Adipocyte (in vitro differentiated cells): ENCODE results near the gene DAAM1.
A peak's percentile ranks its signal among the peaks of the same experiment; 100 is the strongest.

ENCODE experiments used
- DNase-seq: peaks from one replicate; pipeline ENCODE4 v3.0.0-alpha.2; 2015; ENCODE audit warnings: low read depth
- H3K27me3 ChIP-seq: replicated peaks from 2 replicates; pipeline ENCODE4 v1.7.0; 2013; ENCODE audit warnings: mild to moderate bottlenecking, low read length, moderate library complexity; ENCODE audit not compliant: control insufficient read depth, insufficient read depth
- H3K36me3 ChIP-seq: 2 replicates; pipeline ENCODE4 v1.7.0; 2013; ENCODE audit warnings: low read length, mild to moderate bottlenecking, moderate library complexity; ENCODE audit not compliant: control insufficient read depth, insufficient read depth, severe bottlenecking
- H3K4me1 ChIP-seq: 2 replicates; pipeline ENCODE4 v1.7.0; 2013; ENCODE audit warnings: mild to moderate bottlenecking, low read length, moderate library complexity; ENCODE audit not compliant: control insufficient read depth, insufficient read depth
- H3K4me3 ChIP-seq: 2 replicates; pipeline ENCODE4 v1.7.0; 2013; ENCODE audit warnings: mild to moderate bottlenecking, low read length, moderate library complexity
- H3K9ac ChIP-seq: 2 replicates; pipeline ENCODE4 v1.7.0; 2013; ENCODE audit warnings: mild to moderate bottlenecking, low read length, moderate library complexity
- H3K9me3 ChIP-seq: 2 replicates; pipeline ENCODE4 v1.7.0; 2013; ENCODE audit warnings: mild to moderate bottlenecking, low read length, moderate library complexity; ENCODE audit not compliant: control insufficient read depth

DAAM1 gene

GRCh38 chr14:59161561-59162175, 26.8 kb upstream of the DAAM1 start:
- H3K4me1 ChIP-seq = peaks cover 9% of the 10 kb centered on the region
- H3K4me3 ChIP-seq = no peak overlapping the region
- H3K27me3 ChIP-seq = no peaks in the 10 kb centered on the region
- H3K9me3 ChIP-seq = peaks cover 4% of the 10 kb centered on the region
- no peak overlapping the region for H3K9ac ChIP-seq
- peak; percentile 78 for DNase-seq
- no peaks in the 10 kb centered on the region for H3K36me3 ChIP-seq

- Histone ChIP-seq H3K9ac (no peak overlapping the region), H3K4me3 (no peak overlapping the region), H3K36me3 (no peaks in the 10 kb centered on the region), H3K4me1 (peaks cover 7% of the 10 kb centered on the region), H3K9me3 (no peaks in the 10 kb centered on the region), H3K27me3 (no peaks in the 10 kb centered on the region)
- DNase-seq = no peak
Observed at GRCh38 chr14:59166258-59166657, 22.2 kb upstream of the DAAM1 start.

- DNase-seq = no peak
- H3K4me1 ChIP-seq = peaks cover 11% of the 10 kb centered on the region
- H3K9me3 ChIP-seq = no peaks in the 10 kb centered on the region
- no peak overlapping the region for H3K4me3 ChIP-seq
- H3K9ac ChIP-seq = no peak overlapping the region
- no peaks in the 10 kb centered on the region for H3K36me3 ChIP-seq
- peaks cover 3% of the 10 kb centered on the region for H3K27me3 ChIP-seq
Observed at GRCh38 chr14:59175404-59175803, 13.1 kb upstream of the DAAM1 start.

- no peaks in the 10 kb centered on the region for H3K9me3 ChIP-seq
Observed at GRCh38 chr14:59176765-59177164, 11.7 kb upstream of the DAAM1 start.

GRCh38 chr14:59177262-59177661, 11.2 kb upstream of the DAAM1 start:
- peaks cover 11% of the 10 kb centered on the region for H3K4me1 ChIP-seq
- H3K27me3 ChIP-seq = peaks cover 3% of the 10 kb centered on the region
- no peaks in the 10 kb centered on the region for H3K9me3 ChIP-seq
- H3K9ac ChIP-seq = no peak overlapping the region
- no peak for DNase-seq
- H3K4me3 ChIP-seq = no peak overlapping the region
- H3K36me3 ChIP-seq = no peaks in the 10 kb centered on the region

More at GRCh38 chr14:59176765-59177164, 11.7 kb upstream of the DAAM1 start:
- no peaks in the 10 kb centered on the region for H3K36me3 ChIP-seq
- no peak overlapping the region for H3K4me3 ChIP-seq
- H3K4me1 ChIP-seq = peaks cover 11% of the 10 kb centered on the region
- DNase-seq = peak; percentile 12
- peaks cover 3% of the 10 kb centered on the region for H3K27me3 ChIP-seq
- H3K9ac ChIP-seq = peak overlapping the region; percentile 57

GRCh38 chr14:59181791-59182190, 6.7 kb upstream of the DAAM1 start:
- Histone ChIP-seq H3K4me3 (no peak overlapping the region), H3K9me3 (no peaks in the 10 kb centered on the region), H3K36me3 (no peaks in the 10 kb centered on the region), H3K27me3 (peaks cover 3% of the 10 kb centered on the region), H3K9ac (no peak overlapping the region), H3K4me1 (peaks cover 10% of the 10 kb centered on the region)
- no peak for DNase-seq

GRCh38 chr14:59182641-59183040, 5.8 kb upstream of the DAAM1 start:
- no peaks in the 10 kb centered on the region for H3K36me3 ChIP-seq
- peaks cover 3% of the 10 kb centered on the region for H3K27me3 ChIP-seq
- no peak overlapping the region for H3K4me3 ChIP-seq
- peaks cover 5% of the 10 kb centered on the region for H3K4me1 ChIP-seq
- H3K9ac ChIP-seq = no peak overlapping the region
- no peak for DNase-seq
- no peaks in the 10 kb centered on the region for H3K9me3 ChIP-seq

- no peak for DNase-seq
- Histone ChIP-seq H3K9ac (no peak overlapping the region), H3K4me3 (no peak overlapping the region), H3K4me1 (peaks cover 8% of the 10 kb centered on the region), H3K27me3 (peaks cover 3% of the 10 kb centered on the region), H3K36me3 (no peaks in the 10 kb centered on the region), H3K9me3 (no peaks in the 10 kb centered on the region)
Observed at GRCh38 chr14:59183150-59183549, 5.3 kb upstream of the DAAM1 start.

- peaks cover 3% of the 10 kb centered on the region for H3K27me3 ChIP-seq
- H3K4me3 ChIP-seq = peak overlapping the region; percentile 71
- H3K36me3 ChIP-seq = no peaks in the 10 kb centered on the region
- H3K9ac ChIP-seq = no peak overlapping the region
- H3K4me1 ChIP-seq = peaks cover 8% of the 10 kb centered on the region
- no peaks in the 10 kb centered on the region for H3K9me3 ChIP-seq
- DNase-seq = no peak
Observed at GRCh38 chr14:59184396-59184795, 4.1 kb upstream of the DAAM1 start.

- Histone ChIP-seq H3K9me3 (no peaks in the 10 kb centered on the region), H3K9ac (no peak overlapping the region), H3K36me3 (no peaks in the 10 kb centered on the region), H3K4me1 (peaks cover 16% of the 10 kb centered on the region), H3K27me3 (no peaks in the 10 kb centered on the region), H3K4me3 (no peak overlapping the region)
- DNase-seq = no peak
Observed at GRCh38 chr14:59185676-59186075, 2.8 kb upstream of the DAAM1 start.

GRCh38 chr14:59186306-59186705, 2.2 kb upstream of the DAAM1 start:
- DNase-seq = no peak
- Histone ChIP-seq H3K36me3 (no peaks in the 10 kb centered on the region), H3K4me3 (no peak overlapping the region)

GRCh38 chr14:59187118-59187517, 1.3 kb upstream of the DAAM1 start:
- DNase-seq = no peak
- Histone ChIP-seq H3K9ac (no peak overlapping the region), H3K4me3 (no peak overlapping the region), H3K9me3 (no peaks in the 10 kb centered on the region), H3K27me3 (no peaks in the 10 kb centered on the region), H3K4me1 (peaks cover 16% of the 10 kb centered on the region), H3K36me3 (no peaks in the 10 kb centered on the region)

More at GRCh38 chr14:59186306-59186705, 2.2 kb upstream of the DAAM1 start:
- Histone ChIP-seq H3K9ac (no peak overlapping the region), H3K9me3 (no peaks in the 10 kb centered on the region), H3K27me3 (no peaks in the 10 kb centered on the region), H3K4me1 (peaks cover 16% of the 10 kb centered on the region)
